RWPE1 (cell line): ENCODE results near the gene DHX15.

ENCODE experiments used
- CTCF ChIA-PET: fragments of 350-600 bp; sonication (Branson Sonifier 250); formaldehyde crosslinking; extraction: SDS; loops from one replicate; lab custom pipeline; 2021; lab: Yijun Ruan, JAX
- POLR2A ChIA-PET: fragments of 400-600 bp; formaldehyde crosslinking; extraction: SDS; loops from one replicate; lab custom pipeline; 2020; ENCODE audit warnings: antibody characterized with exemption; ENCODE audit not compliant: low non-redundant PET; lab: Yijun Ruan, JAX
- DNase-seq: peaks from one replicate; pipeline ENCODE4 v3.0.0; 2012; ENCODE audit warnings: low spot score
- H3K27ac ChIP-seq: fragments of 450-650 bp; 2 replicates; pipeline ENCODE4 v1.5.1; 2017
- TF ChIP-seq, protein P1 (sequence below): fragments of 450-650 bp; conservative IDR thresholded peaks from 2 replicates; pipeline ENCODE4 v1.5.1; 2017; ENCODE audit warnings: low read depth, mild to moderate bottlenecking

The DHX15 gene

DNA sequence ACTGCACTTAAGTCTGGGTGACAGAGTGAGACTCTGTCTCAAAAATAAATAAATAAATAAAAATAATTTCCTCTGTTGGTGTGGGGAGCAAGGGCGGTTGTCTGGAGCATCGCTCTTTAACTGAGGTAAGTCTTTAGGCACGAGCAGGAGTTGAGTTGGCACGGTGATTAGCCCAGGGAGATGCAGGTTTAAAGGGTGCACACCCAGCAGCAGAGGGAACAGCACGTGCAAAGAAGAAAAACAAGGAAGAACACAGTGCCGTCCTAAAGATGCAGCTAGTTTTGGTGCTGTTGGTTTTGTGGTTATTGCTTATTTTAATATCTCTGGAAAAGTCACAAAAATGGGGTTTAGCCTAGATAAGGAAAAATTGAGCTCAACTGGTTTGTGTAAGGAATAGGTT is 87.8 kb downstream of the DHX15 start:
- no peak for DNase-seq
- TF ChIP-seq, protein P1, sequence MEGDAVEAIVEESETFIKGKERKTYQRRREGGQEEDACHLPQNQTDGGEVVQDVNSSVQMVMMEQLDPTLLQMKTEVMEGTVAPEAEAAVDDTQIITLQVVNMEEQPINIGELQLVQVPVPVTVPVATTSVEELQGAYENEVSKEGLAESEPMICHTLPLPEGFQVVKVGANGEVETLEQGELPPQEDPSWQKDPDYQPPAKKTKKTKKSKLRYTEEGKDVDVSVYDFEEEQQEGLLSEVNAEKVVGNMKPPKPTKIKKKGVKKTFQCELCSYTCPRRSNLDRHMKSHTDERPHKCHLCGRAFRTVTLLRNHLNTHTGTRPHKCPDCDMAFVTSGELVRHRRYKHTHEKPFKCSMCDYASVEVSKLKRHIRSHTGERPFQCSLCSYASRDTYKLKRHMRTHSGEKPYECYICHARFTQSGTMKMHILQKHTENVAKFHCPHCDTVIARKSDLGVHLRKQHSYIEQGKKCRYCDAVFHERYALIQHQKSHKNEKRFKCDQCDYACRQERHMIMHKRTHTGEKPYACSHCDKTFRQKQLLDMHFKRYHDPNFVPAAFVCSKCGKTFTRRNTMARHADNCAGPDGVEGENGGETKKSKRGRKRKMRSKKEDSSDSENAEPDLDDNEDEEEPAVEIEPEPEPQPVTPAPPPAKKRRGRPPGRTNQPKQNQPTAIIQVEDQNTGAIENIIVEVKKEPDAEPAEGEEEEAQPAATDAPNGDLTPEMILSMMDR = no peak
- CTCF ChIA-PET = no interaction called here
- POLR2A ChIA-PET = no interaction called here
- H3K27ac ChIP-seq = no peak overlapping the region

DNA sequence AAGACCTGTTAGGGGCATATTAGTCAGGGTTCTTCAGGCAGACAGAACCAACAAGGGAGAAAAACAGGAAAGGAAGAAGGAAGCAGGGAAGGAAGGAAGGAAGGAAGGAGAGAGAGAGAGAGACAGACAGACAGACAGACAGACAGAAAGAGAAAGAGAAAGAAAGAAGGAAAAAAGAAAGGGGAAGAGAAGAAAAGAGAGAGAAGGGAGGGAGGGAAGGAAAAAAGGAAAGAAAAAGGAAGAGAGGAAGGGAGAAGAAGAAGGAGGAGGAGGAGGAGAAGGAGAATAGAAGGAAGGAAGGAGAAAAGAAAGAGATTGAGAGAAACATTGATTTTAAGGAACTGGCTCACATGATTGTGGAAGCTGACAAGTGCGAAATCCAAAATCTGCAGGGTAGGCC is 89.0 kb downstream of the DHX15 start:
- ChIA-PET CTCF (no interaction called here), POLR2A (no interaction called here)
- DNase-seq = no peak
- H3K27ac ChIP-seq = no peak overlapping the region
- TF ChIP-seq, protein P1 = no peak

DNA sequence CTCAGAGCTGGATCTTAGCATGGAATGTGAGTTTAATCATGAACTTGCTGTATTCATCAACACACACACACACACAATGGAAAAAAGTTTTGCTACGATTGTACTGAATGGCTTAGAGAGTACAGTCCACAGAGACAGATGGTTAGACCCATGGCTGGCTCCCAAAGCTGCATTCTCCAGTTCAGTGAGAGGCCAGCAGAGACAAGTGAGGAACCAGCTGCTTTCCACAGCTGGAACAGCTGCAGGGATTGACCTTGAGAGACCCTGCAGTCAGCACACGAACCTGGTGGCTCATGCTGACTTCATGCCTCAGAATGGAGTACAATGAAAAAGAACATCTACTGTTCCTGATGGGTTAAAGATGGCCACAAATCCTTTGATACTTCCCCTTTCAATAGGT is 94.5 kb downstream of the DHX15 start:
- CTCF ChIA-PET = interaction anchor here (0.5 to 1.4 kb wide), 3 partner anchors 18 to 67 kb away, joined by 3 to 4 read pairs (median 3); no protein-coding TSS in a partner anchor
- TF ChIP-seq, protein P1 = no peak
- DNase-seq = no peak
- H3K27ac ChIP-seq = no peak overlapping the region
- POLR2A ChIA-PET = interaction anchor here (0.6 kb wide), 1 partner anchor 726 kb away, joined by 4 read pairs; no protein-coding TSS in a partner anchor

DNA sequence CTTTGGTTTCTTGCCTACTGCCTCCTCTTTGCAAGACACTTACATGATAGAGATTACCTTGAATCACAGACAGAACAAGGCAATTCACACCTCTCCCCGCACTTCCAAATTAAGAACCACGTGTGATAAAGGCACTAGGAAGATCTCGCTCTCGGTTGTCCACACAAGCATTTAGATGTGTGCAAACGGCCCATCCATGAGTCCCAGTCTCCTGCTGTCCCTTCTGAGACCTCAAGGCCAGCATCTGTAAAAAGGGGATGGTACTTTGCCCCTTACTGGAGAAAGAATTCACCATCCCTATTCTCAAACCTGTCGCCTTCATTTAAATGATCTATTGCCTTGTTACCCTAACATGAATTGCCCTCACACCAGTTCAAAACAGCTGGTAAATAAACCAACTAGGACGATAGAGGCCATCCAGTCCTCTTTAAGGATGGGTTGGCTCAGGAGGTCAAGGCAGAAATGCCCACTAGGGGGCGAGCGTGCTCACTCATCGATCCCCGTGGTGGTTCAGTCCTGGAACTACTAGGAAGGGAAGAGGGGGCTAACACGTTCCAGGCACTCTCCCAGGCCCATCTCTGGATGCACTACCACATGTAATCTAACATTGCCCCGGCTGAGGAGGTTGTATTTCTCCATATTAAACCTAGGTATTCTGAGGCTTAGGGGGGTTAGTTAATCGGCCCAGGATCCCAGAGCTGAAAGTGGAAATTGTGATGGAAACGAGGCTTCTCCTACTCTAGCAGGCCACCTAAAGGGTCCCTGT is 95.8 kb downstream of the DHX15 start:
- ChIA-PET CTCF (interaction anchor here (0.5 to 1.7 kb wide), 7 partner anchors 8 to 505 kb away, joined by 3 to 4 read pairs (median 3); no protein-coding TSS in a partner anchor), POLR2A (no interaction called here)
- TF ChIP-seq, protein P1 = peak; percentile 74
- DNase-seq = peak; percentile 70
- no peak overlapping the region for H3K27ac ChIP-seq

DNA sequence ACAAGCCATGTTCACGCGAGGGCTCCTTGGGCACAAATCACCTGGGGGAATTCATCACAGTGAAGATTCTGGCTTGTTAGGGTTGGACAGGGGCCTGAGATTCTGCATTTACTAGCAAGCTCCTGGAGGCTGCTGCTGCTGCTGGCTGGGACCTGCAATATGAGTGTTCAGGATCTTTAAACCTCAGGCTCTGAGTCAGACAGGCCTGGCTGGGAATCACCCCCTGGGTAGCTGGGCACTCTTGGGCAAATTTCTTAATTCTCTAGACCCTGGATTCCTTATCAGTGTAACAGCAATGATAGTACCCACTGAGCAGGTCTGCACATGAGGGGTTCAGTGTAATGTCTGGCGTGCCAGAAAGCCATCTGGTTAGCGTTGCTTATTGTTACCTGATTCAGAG is 101.5 kb downstream of the DHX15 start:
- TF ChIP-seq, protein P1 = no peak
- POLR2A ChIA-PET = no interaction called here
- DNase-seq = no peak
- CTCF ChIA-PET = no interaction called here
- no peak overlapping the region for H3K27ac ChIP-seq

DNA sequence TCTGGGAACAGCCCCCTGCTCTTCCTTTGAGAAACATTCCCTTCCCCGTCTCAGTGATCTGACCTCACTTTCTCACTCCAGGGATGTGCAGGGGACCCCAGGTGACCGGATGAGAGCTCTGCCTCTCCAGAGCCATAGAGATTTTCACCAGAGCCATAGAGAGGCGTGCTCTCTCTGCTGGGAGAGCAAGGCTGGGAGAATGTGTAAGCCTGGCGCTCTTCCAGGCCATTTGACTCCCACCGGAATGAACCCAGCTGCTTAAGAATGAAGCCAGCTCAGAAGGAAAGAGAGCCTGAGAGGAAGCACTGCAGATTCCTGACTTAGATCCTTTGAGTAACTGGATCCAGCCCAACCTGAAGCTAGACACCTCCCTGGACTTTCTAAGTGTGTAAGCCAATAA is 106.4 kb downstream of the DHX15 start:
- DNase-seq = no peak
- H3K27ac ChIP-seq = no peak overlapping the region
- TF ChIP-seq, protein P1 = no peak
- ChIA-PET POLR2A (no interaction called here), CTCF (no interaction called here)
